Peyer's patch (tissue), 4 donors: Measurements from ENCODE around the gene CTBP2.

Experiments
- POLR2A ChIP-seq, 2 donors: fragments of 450-650 bp; IDR thresholded peaks; one replicate each; pipeline ENCODE4 v1.5.1; 2017; ENCODE audit warnings: antibody characterized with exemption in 2 of 2, mild to moderate bottlenecking in 2 of 2, moderate library complexity in 2 of 2
- TF ChIP-seq, protein P1 (sequence below), 6 experiments: fragments of 450-650 bp in 4 of 6; fragments of 200-600 bp in 2 of 6; sonication (generic) in 1 of 6; IDR thresholded peaks; one replicate each; pipeline ENCODE4 v1.5.1; 2017 to 2019; ENCODE audit warnings: antibody characterized with exemption in 6 of 6, mild to moderate bottlenecking in 3 of 6, moderate library complexity in 1 of 6

DNA sequence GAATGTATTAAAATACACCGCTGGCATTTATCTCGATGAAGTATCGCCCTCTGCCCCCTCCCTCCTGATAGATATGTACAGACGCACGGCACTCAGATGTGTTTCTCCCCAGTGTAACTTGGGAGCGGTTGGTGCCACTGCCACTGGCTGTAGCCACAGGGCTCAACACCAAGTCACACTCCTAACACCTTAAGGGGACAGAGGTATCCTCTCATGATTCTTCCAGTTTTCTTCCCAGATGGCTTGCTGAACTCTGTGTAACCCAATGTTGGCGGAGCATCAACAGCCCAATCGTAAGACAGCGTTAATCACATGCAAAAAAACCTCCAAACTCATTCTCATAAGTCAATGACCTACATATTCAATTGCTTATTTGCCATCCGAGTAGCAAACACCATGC, 35.5 kb downstream of the CTBP2 start:
- no peak for TF ChIP-seq POLR2A (IDR thresholded peaks at IDR 0.05)
- TF ChIP-seq, protein P1, sequence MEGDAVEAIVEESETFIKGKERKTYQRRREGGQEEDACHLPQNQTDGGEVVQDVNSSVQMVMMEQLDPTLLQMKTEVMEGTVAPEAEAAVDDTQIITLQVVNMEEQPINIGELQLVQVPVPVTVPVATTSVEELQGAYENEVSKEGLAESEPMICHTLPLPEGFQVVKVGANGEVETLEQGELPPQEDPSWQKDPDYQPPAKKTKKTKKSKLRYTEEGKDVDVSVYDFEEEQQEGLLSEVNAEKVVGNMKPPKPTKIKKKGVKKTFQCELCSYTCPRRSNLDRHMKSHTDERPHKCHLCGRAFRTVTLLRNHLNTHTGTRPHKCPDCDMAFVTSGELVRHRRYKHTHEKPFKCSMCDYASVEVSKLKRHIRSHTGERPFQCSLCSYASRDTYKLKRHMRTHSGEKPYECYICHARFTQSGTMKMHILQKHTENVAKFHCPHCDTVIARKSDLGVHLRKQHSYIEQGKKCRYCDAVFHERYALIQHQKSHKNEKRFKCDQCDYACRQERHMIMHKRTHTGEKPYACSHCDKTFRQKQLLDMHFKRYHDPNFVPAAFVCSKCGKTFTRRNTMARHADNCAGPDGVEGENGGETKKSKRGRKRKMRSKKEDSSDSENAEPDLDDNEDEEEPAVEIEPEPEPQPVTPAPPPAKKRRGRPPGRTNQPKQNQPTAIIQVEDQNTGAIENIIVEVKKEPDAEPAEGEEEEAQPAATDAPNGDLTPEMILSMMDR (IDR thresholded peaks at IDR 0.05): no peak
